ENCODE measurements around the gene RS1. TPM values are rescaled to one million over a fixed set of nuclear protein-coding genes. Genes with fewer than 3 reads are reported as not detected.

The RS1 gene
- total RNA-seq, 1 donor from 2014 or later, result not detected

DNA sequence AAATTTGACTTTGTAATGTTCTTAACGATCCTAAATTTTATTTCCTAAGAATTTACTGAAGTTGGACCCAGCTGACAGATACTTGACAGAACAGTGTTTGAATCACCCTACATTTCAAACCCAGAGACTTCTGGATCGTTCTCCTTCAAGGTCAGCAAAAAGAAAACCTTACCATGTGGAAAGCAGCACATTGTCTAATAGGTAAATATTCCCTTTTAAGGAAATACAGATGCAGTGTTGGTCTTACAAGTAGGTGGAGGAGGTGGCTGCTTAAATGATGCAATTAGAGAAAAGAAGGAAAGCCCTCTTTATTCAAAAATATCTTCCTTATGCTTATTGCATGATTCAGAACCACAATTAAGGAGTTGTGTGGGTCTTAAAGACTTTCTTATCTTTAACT lies 73.5 kb downstream of the RS1 start:
- no peaks in the 10 kb centered on the region for H3K36me3 Mint-ChIP-seq (ENCODE audit: low read depth)

DNA sequence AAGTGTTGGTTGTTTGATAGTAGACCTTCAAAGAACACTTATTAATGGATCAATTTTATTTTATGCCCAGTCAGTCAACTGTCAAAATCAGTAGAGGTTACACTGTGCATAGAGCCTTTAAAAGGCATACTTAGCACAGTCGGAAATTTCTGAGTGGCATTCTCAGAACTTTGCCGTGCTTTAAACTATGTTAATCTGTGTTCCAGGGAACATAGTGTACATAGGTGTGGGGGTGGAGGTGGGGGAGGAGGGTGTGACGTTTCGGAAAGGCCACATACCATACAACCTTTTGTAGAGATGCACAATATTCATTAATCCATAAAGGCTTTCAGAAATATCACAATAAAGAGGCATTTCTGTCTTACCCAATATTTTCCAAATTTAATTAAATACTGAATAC lies 75.8 kb downstream of the RS1 start:
- no peak overlapping the region for H3K27ac Mint-ChIP-seq
- no peaks in the 10 kb centered on the region for H3K9me3 Mint-ChIP-seq
- DNase-seq, result no peak
- H3K4me3 Mint-ChIP-seq, result no peak overlapping the region
- H3K27me3 Mint-ChIP-seq, result no peaks in the 10 kb centered on the region
- intact Hi-C loops (cut with micrococcal nuclease), result no loop called here
- no peaks in the 10 kb centered on the region for H3K36me3 Mint-ChIP-seq (ENCODE audit: low read depth)
- no peaks in the 10 kb centered on the region for H3K4me1 Mint-ChIP-seq

More for the DNA sequence above, 73.5 kb downstream of the RS1 start:
- Mint-ChIP-seq H3K9me3 (no peaks in the 10 kb centered on the region), H3K27me3 (no peaks in the 10 kb centered on the region), H3K27ac (no peak overlapping the region), H3K4me1 (no peaks in the 10 kb centered on the region), H3K4me3 (no peak overlapping the region)
- intact Hi-C loops (cut with micrococcal nuclease), result no loop called here
- no peak for DNase-seq

DNA sequence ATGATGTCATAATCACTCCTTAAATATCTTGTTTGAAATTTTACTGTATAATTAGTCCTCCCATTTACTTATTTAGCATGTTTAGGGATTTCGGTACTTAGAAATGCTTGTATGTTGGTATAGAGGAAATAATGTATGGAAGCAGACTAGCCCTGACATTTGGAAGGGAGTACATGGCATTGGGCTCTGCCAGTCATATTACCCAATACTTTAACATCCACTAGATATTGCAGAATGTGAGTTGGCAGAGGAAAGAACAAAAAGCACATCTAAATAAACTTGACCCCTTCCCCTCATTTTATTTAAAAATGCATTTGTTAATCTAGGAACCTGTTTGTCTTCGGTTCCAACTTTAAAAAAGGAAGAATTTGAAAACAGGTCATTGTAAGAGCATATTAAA lies 77.8 kb downstream of the RS1 start:
- DNase-seq, result no peak
- Mint-ChIP-seq H3K9me3 (no peaks in the 10 kb centered on the region), H3K36me3 (ENCODE audit: low read depth) (no peaks in the 10 kb centered on the region), H3K4me1 (no peaks in the 10 kb centered on the region), H3K27ac (no peak overlapping the region), H3K27me3 (no peaks in the 10 kb centered on the region), H3K4me3 (no peak overlapping the region)
- intact Hi-C loops (cut with micrococcal nuclease), result no loop called here

DNA sequence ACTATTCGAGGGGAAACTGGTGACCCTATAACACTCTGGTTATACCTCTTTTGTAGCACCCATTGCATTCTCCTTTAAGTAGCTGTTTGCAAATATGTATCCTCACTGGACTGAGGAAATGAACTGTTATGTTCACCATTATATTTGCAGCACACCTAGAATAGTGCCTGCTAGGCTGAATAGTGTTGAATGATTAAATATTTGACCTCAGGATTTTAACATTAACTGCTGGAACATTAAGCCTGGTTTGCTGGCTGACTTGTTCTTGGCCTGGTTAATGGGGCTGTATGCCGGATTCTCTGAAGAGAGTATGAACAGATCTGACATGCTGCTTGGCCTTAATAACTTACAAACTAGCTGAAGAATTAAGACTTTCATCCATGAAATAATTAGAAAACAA lies 80.1 kb downstream of the RS1 start:
- Mint-ChIP-seq H3K27me3 (no peaks in the 10 kb centered on the region), H3K4me1 (no peaks in the 10 kb centered on the region), H3K4me3 (no peak overlapping the region), H3K9me3 (no peaks in the 10 kb centered on the region), H3K36me3 (ENCODE audit: low read depth) (no peaks in the 10 kb centered on the region), H3K27ac (no peak overlapping the region)
- no peak for DNase-seq
- intact Hi-C loops (cut with micrococcal nuclease), result no loop called here

Other genes starting within 250 kb of the RS1 start
- gene CDKL5, start 246.5 kb downstream of the RS1 start, total RNA-seq, result 0.23 and 0.43 TPM in 2 replicates
- not detected in 2 replicates for gene PPEF1, start 35.5 kb upstream of the RS1 start, total RNA-seq